Kidney (tissue), 14 donors: Measurements from ENCODE around the gene C2CD3. TPM values are rescaled to one million over a fixed set of nuclear protein-coding genes. Genes with fewer than 3 reads are reported as not detected.

ENCODE experiments used
- DNase-seq, 5 donors: peaks; one replicate each; pipeline ENCODE4 v3.0.0-alpha.2; 2013 to 2020
- FAIRE-seq: peaks from 2 replicates; lab custom pipeline; 2012; peaks lifted over from hg19 to GRCh38; lab: Jason Lieb, UNC
- H3K27ac ChIP-seq, 2 donors: one replicate each; pipeline ENCODE4 v1.7.0; 2013; ENCODE audit warnings: low read depth in 2 of 2, low read length in 2 of 2, inconsistent platforms in 1 of 2
- H3K27me3 ChIP-seq: one replicate; pipeline ENCODE4 v1.7.1; 2013; ENCODE audit warnings: low read length, inconsistent platforms; ENCODE audit not compliant: control insufficient read depth, insufficient read depth
- H3K36me3 ChIP-seq, 3 donors: one replicate each; pipeline versions ENCODE4 v1.7.0 to v1.7.1; 2013; ENCODE audit warnings: low read length in 3 of 3, control low read depth in 1 of 3, inconsistent platforms in 1 of 3; ENCODE audit not compliant: insufficient read depth in 3 of 3, control insufficient read depth in 2 of 3
- H3K4me1 ChIP-seq, 3 donors: one replicate each; pipeline versions ENCODE4 v1.7.0 to v1.7.1; 2013; ENCODE audit warnings: low read length in 3 of 3, inconsistent platforms in 1 of 3, low read depth in 1 of 3; ENCODE audit not compliant: control insufficient read depth in 2 of 3, insufficient read depth in 2 of 3
- H3K4me3 ChIP-seq, 3 donors: one replicate each; pipeline versions ENCODE4 v1.7.0 to v1.8.1; 2013; ENCODE audit warnings: low read length in 3 of 3, control low read depth in 1 of 3, inconsistent platforms in 1 of 3
- H3K9ac ChIP-seq, 3 donors: one replicate each; pipeline versions ENCODE4 v1.7.0 to v1.7.1; 2013; ENCODE audit warnings: low read length in 3 of 3, control low read depth in 1 of 3, inconsistent platforms in 1 of 3
- H3K9me3 ChIP-seq, 3 donors: one replicate each; pipeline versions ENCODE4 v1.7.0 to v1.7.1; 2013; ENCODE audit warnings: low read length in 3 of 3, control low read depth in 1 of 3, inconsistent platforms in 1 of 3; ENCODE audit not compliant: control insufficient read depth in 2 of 3, insufficient read depth in 1 of 3
- intact Hi-C: fragments of 100-400 bp; cut with DNase I; formaldehyde crosslinking; loops from one replicate; pipeline ENCODE4 v1.11.1; 2022
- polyA plus RNA-seq: library from polyadenylated mRNA; stranded (reverse); fragments of 350-450 nt; fragmentation: Illumina TruSeq; extraction: RNeasy Lipid Tissue Mini Kit (QIAGEN cat#74804); gene quantifications from one replicate; pipeline ENCODE4 v1.2.3, GENCODE V29; 2014; ENCODE audit warnings: low read depth, low replicate concordance; ENCODE audit not compliant: insufficient read depth
- total RNA-seq: library from RNA; stranded (reverse); fragmentation: NEBNext Ultra II Directional; extraction: Animal tissue kit (Norgen Biotek cat#: 25700); gene quantifications from one replicate; pipeline ENCODE4 v1.2.1, GENCODE V29; 2021
- TF ChIP-seq, protein P1 (sequence below): IDR thresholded peaks from 3 replicates; pipeline ENCODE4 v1.5.1; 2012; ENCODE audit warnings: mild to moderate bottlenecking, moderate library complexity, borderline replicate concordance; ENCODE audit not compliant: insufficient read depth; ENCODE audit errors: extremely low read depth
- donor health status: control.
- donor health status: control.
- donor health status: control.
- donor health status: control.
- donor health status: control.
- donor health status: DM: yes; HTN: yes; CAD: no.
- donor health status: Normal renal cell carcinoma (clear cell type).

Gene C2CD3
- total and polyA plus RNA-seq, 2 donors from 2014 or later: 5.6 to 28.7 TPM

GRCh38 chr11:74057249-74058151 is 113.3 kb downstream of the C2CD3 start:
- intact Hi-C loops: no loop called here
- Histone ChIP-seq H3K36me3 (peaks cover 0 to 5% (median 0%) of the 10 kb centered on the region in 3 donors), H3K4me1 (no peaks in the 10 kb centered on the region), H3K27ac (no peak overlapping the region), H3K9ac (no peak overlapping the region), H3K9me3 (no peaks in the 10 kb centered on the region), H3K27me3 (no peaks in the 10 kb centered on the region), H3K4me3 (no peak overlapping the region)
- TF ChIP-seq, protein P1, sequence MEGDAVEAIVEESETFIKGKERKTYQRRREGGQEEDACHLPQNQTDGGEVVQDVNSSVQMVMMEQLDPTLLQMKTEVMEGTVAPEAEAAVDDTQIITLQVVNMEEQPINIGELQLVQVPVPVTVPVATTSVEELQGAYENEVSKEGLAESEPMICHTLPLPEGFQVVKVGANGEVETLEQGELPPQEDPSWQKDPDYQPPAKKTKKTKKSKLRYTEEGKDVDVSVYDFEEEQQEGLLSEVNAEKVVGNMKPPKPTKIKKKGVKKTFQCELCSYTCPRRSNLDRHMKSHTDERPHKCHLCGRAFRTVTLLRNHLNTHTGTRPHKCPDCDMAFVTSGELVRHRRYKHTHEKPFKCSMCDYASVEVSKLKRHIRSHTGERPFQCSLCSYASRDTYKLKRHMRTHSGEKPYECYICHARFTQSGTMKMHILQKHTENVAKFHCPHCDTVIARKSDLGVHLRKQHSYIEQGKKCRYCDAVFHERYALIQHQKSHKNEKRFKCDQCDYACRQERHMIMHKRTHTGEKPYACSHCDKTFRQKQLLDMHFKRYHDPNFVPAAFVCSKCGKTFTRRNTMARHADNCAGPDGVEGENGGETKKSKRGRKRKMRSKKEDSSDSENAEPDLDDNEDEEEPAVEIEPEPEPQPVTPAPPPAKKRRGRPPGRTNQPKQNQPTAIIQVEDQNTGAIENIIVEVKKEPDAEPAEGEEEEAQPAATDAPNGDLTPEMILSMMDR: no peak
- no peak for DNase-seq
- FAIRE-seq: no peak

- H3K27ac ChIP-seq: no peak overlapping the region
These were observed 114.9 kb downstream of the C2CD3 start for GRCh38 chr11:74055938-74056337.

GRCh38 chr11:74050465-74050864 is 120.3 kb downstream of the C2CD3 start:
- Histone ChIP-seq H3K9ac (no peak overlapping the region), H3K4me1 (no peaks in the 10 kb centered on the region), H3K4me3 (no peak overlapping the region), H3K27ac (no peak overlapping the region), H3K9me3 (no peaks in the 10 kb centered on the region), H3K36me3 (peaks cover 0 to 12% (median 8%) of the 10 kb centered on the region in 3 donors), H3K27me3 (no peaks in the 10 kb centered on the region)
- DNase-seq: no peak
- TF ChIP-seq, protein P1: no peak
- intact Hi-C loops: no loop called here
- FAIRE-seq: no peak

More at GRCh38 chr11:74055938-74056337, 114.9 kb downstream of the C2CD3 start:
- Histone ChIP-seq H3K4me1 (no peaks in the 10 kb centered on the region), H3K9ac (no peak overlapping the region), H3K4me3 (no peak overlapping the region), H3K36me3 (peaks cover 0 to 5% (median 0%) of the 10 kb centered on the region in 3 donors), H3K9me3 (no peaks in the 10 kb centered on the region), H3K27me3 (no peaks in the 10 kb centered on the region)
- DNase-seq (peak in 2 of 5 donors; percentile 28 to 29), FAIRE-seq (no peak)
- intact Hi-C loops: no loop called here
- TF ChIP-seq, protein P1: no peak
